ENCODE results near the gene NOG.
A peak's percentile ranks its signal among the peaks of the same experiment; 100 is the strongest.

Gene NOG

GRCh38 chr17:56593646-56594319, at the start of gene NOG:
Gene NOG, plus strand, starts transcription at chr17:56593699. Its CDS starts 525 bp downstream, at chr17:56594224.
- DNase-seq: peak; percentile 66

GRCh38 chr17:56545106-56545505, 48.4 kb upstream of the NOG start:
- no peak for DNase-seq

GRCh38 chr17:56545930-56546329, 47.6 kb upstream of the NOG start:
- no peak for DNase-seq

- no peak for DNase-seq
These were observed 44.8 kb upstream of the NOG start for GRCh38 chr17:56548661-56549060.

GRCh38 chr17:56549501-56549900, 44.0 kb upstream of the NOG start:
- DNase-seq: no peak

GRCh38 chr17:56557682-56558081, 35.8 kb upstream of the NOG start:
- DNase-seq: no peak

GRCh38 chr17:56558088-56558487, 35.4 kb upstream of the NOG start:
- no peak for DNase-seq

GRCh38 chr17:56570199-56570598, 23.3 kb upstream of the NOG start:
- no peak for DNase-seq

GRCh38 chr17:56571456-56571855, 22.0 kb upstream of the NOG start:
- no peak for DNase-seq

GRCh38 chr17:56577190-56577842, 16.2 kb upstream of the NOG start:
- DNase-seq: no peak

GRCh38 chr17:56577843-56578204, 15.7 kb upstream of the NOG start:
- DNase-seq: no peak

GRCh38 chr17:56581635-56582627, 11.6 kb upstream of the NOG start:
- no peak for DNase-seq

- DNase-seq: no peak
These were observed 9.7 kb upstream of the NOG start for GRCh38 chr17:56583772-56584171.

GRCh38 chr17:56587298-56587697, 6.2 kb upstream of the NOG start:
- no peak for DNase-seq

GRCh38 chr17:56592487-56593085, 913 bp upstream of the NOG start:
- DNase-seq: peak; percentile 57

- no peak for DNase-seq
These were observed 333 bp upstream of the NOG start for GRCh38 chr17:56593086-56593645.

GRCh38 chr17:56594320-56595107, 1.0 kb downstream of the NOG start:
- no peak for DNase-seq

GRCh38 chr17:56595108-56595418, 1.6 kb downstream of the NOG start:
- DNase-seq: no peak

GRCh38 chr17:56595831-56596690, 2.6 kb downstream of the NOG start:
- no peak for DNase-seq

GRCh38 chr17:56596691-56597494, 3.4 kb downstream of the NOG start:
- DNase-seq: no peak

Data from inflammatory macrophage treated with lipopolysaccharide for 4 hours (primary cell).